OCI-LY3 (cell line): ENCODE data around the gene DROSHA.

Experiments used
- EZH2phosphoT487 ChIP-seq: fragments of 200-600 bp; shearing (Covaris generic); IDR thresholded peaks from 2 replicates; pipeline ENCODE4 v1.6.1; 2018; ENCODE audit warnings: antibody characterized with exemption, mixed run types, low read depth
- TF ChIP-seq, protein P1 (sequence below): fragments of 200-600, 300-600 bp; sonication (generic); IDR thresholded peaks from 2 replicates; pipeline ENCODE4 v1.5.1; 2014; ENCODE audit warnings: antibody characterized with exemption, low read length, low read depth

DNA sequence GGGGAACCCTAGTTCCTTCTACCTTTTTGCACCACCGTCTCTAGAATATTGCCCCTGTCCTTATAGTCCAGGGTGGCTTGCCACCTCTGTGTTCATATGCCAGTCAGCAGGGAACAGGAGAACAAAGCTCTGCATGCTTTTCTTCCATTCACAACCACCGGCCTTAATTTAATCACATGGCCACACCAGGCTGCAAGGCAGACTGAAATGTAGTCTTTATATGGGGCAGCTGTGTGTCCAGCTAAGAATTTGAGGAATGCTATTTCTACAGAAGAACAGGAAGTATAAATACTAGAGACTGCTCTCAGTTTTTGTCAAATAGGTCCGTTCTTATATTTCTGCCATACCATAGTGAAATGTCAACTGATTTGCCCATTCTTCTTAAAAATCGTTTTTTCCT is 6.0 kb upstream of the DROSHA start:
- TF ChIP-seq, protein P1, sequence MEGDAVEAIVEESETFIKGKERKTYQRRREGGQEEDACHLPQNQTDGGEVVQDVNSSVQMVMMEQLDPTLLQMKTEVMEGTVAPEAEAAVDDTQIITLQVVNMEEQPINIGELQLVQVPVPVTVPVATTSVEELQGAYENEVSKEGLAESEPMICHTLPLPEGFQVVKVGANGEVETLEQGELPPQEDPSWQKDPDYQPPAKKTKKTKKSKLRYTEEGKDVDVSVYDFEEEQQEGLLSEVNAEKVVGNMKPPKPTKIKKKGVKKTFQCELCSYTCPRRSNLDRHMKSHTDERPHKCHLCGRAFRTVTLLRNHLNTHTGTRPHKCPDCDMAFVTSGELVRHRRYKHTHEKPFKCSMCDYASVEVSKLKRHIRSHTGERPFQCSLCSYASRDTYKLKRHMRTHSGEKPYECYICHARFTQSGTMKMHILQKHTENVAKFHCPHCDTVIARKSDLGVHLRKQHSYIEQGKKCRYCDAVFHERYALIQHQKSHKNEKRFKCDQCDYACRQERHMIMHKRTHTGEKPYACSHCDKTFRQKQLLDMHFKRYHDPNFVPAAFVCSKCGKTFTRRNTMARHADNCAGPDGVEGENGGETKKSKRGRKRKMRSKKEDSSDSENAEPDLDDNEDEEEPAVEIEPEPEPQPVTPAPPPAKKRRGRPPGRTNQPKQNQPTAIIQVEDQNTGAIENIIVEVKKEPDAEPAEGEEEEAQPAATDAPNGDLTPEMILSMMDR, result no peak
- TF ChIP-seq EZH2phosphoT487, result no peak
